MM.1S (cell line): ENCODE measurements around the gene MLPH.

ENCODE experiments used
- CTCF ChIP-seq: fragments of 300-600 bp; sonication (generic); IDR thresholded peaks from 2 replicates; pipeline ENCODE4 v1.5.1; 2016; ENCODE audit warnings: antibody characterized with exemption, low read length, mixed read lengths
- EZH2phosphoT487 ChIP-seq: fragments of 300-600 bp; sonication (generic); IDR thresholded peaks from 2 replicates; pipeline ENCODE4 v1.6.1; 2018; ENCODE audit warnings: antibody characterized with exemption, low read length

GRCh38 chr2:237482485-237482884 is 4.6 kb upstream of the MLPH start:
- no peak for TF ChIP-seq CTCF
- no peak for TF ChIP-seq EZH2phosphoT487
